OCI-LY1 (cell line): ENCODE results near the gene ELAVL3.

Source experiments
- H2AFZ ChIP-seq: fragments of 200-600 bp; sonication (generic), shearing (Covaris generic); 2 replicates; pipeline ENCODE4 v1.6.0; 2014; ENCODE audit warnings: antibody characterized with exemption, mild to moderate bottlenecking, low read length
- H3F3A ChIP-seq: fragments of 200-600 bp; sonication (generic), shearing (Covaris generic); 2 replicates; pipeline ENCODE4 v1.6.0; 2014; ENCODE audit warnings: mild to moderate bottlenecking, antibody characterized with exemption, low read length, moderate library complexity; ENCODE audit not compliant: insufficient read depth
- H3K27ac ChIP-seq: fragments of 200-600 bp; sonication (generic); 2 replicates; pipeline ENCODE4 v1.5.1; 2014; ENCODE audit warnings: low read length, mixed run types, mild to moderate bottlenecking, low read depth; ENCODE audit not compliant: poor library complexity, severe bottlenecking
- H3K27me3 ChIP-seq: fragments of 200-600 bp; sonication (generic); 2 replicates; pipeline ENCODE4 v1.6.0; 2014; ENCODE audit warnings: antibody characterized with exemption, mild to moderate bottlenecking, low read length, moderate library complexity; ENCODE audit not compliant: insufficient read depth
- H3K36me3 ChIP-seq: fragments of 200-600 bp; sonication (generic); 2 replicates; pipeline ENCODE4 v1.6.1; 2014; ENCODE audit warnings: mild to moderate bottlenecking, antibody characterized with exemption, low read length, moderate library complexity, mixed read lengths; ENCODE audit not compliant: insufficient read depth
- H3K4me1 ChIP-seq: fragments of 200-600 bp; sonication (generic); 2 replicates; pipeline ENCODE4 v1.5.1; 2014; ENCODE audit warnings: mild to moderate bottlenecking, low read length, moderate library complexity; ENCODE audit not compliant: insufficient read depth, severe bottlenecking
- H3K4me2 ChIP-seq: fragments of 200-600 bp; sonication (generic), shearing (Covaris generic); 2 replicates; pipeline ENCODE4 v1.6.1; 2014; ENCODE audit warnings: low read length
- H3K4me3 ChIP-seq: fragments of 200-600 bp; sonication (generic); 2 replicates; pipeline ENCODE4 v1.5.1; 2014; ENCODE audit warnings: low read length, low read depth, mild to moderate bottlenecking, mixed read lengths; ENCODE audit not compliant: poor library complexity, severe bottlenecking
- H3K79me2 ChIP-seq: fragments of 200-600 bp; shearing (Covaris generic); 2 replicates; pipeline ENCODE4 v1.6.1; 2016; ENCODE audit warnings: mixed run types, low read length, mixed read lengths; ENCODE audit not compliant: insufficient read depth
- H3K9ac ChIP-seq: fragments of 200-600 bp; sonication (generic), shearing (Covaris generic); 2 replicates; pipeline ENCODE4 v1.6.1; 2014; ENCODE audit warnings: mild to moderate bottlenecking, low read length, mixed read lengths
- H3K9me2 ChIP-seq: fragments of 200-600 bp; sonication (generic), shearing (Covaris generic); 2 replicates; pipeline ENCODE4 v1.6.1; 2014; ENCODE audit warnings: low read depth, mild to moderate bottlenecking, low read length, mixed read lengths
- H3K9me3 ChIP-seq: fragments of 200-600 bp; shearing (Covaris generic); 2 replicates; pipeline ENCODE4 v1.6.1; 2014; ENCODE audit warnings: low read length, mixed read lengths
- H4K20me1 ChIP-seq: fragments of 200-600 bp; sonication (generic), shearing (Covaris generic); 2 replicates; pipeline ENCODE4 v1.6.0; 2016; ENCODE audit warnings: mild to moderate bottlenecking, low read length; ENCODE audit not compliant: insufficient read depth
- CTCF ChIP-seq: fragments of 200-600 bp; sonication (generic), shearing (Covaris generic); IDR thresholded peaks from 2 replicates; pipeline ENCODE4 v1.5.1; 2017; ENCODE audit warnings: mild to moderate bottlenecking, antibody characterized with exemption, low read length, moderate library complexity, mixed read lengths
- EZH2 ChIP-seq: fragments of 200-600 bp; sonication (generic), shearing (Covaris generic); IDR thresholded peaks from 2 replicates; pipeline ENCODE4 v1.8.0; 2017; ENCODE audit warnings: borderline replicate concordance, mixed run types, mild to moderate bottlenecking, antibody characterized with exemption, low read length, moderate library complexity, mixed read lengths

Gene ELAVL3

GRCh38 chr19:11519138-11519537 is 38.3 kb upstream of the ELAVL3 start:
- H3K27me3 ChIP-seq, result no peaks in the 10 kb centered on the region
- no peaks in the 10 kb centered on the region for H3K9me3 ChIP-seq
- H3K9me2 ChIP-seq, result no peaks in the 10 kb centered on the region
- no peak overlapping the region for H3K4me2 ChIP-seq
- H3F3A ChIP-seq, result no peaks in the 10 kb centered on the region
- H2AFZ ChIP-seq, result no peak overlapping the region
- TF ChIP-seq EZH2 (no peak), CTCF (no peak)
- no peaks in the 10 kb centered on the region for H3K4me1 ChIP-seq
- no peaks in the 10 kb centered on the region for H4K20me1 ChIP-seq
- H3K36me3 ChIP-seq, result peaks cover 18% of the 10 kb centered on the region
- no peak overlapping the region for H3K4me3 ChIP-seq
- no peak overlapping the region for H3K9ac ChIP-seq
- no peak overlapping the region for H3K27ac ChIP-seq
- no peaks in the 10 kb centered on the region for H3K79me2 ChIP-seq

- H3K27ac ChIP-seq, result no peak overlapping the region
- no peaks in the 10 kb centered on the region for H3K4me1 ChIP-seq
- TF ChIP-seq EZH2, result no peak
- no peak for TF ChIP-seq CTCF
- no peaks in the 10 kb centered on the region for H3K27me3 ChIP-seq
- H3K36me3 ChIP-seq, result peaks cover 23% of the 10 kb centered on the region
- H3F3A ChIP-seq, result no peaks in the 10 kb centered on the region
- H3K4me3 ChIP-seq, result no peak overlapping the region
- H3K4me2 ChIP-seq, result no peak overlapping the region
- no peaks in the 10 kb centered on the region for H3K79me2 ChIP-seq
- H4K20me1 ChIP-seq, result no peaks in the 10 kb centered on the region
- H3K9me3 ChIP-seq, result no peaks in the 10 kb centered on the region
- H2AFZ ChIP-seq, result no peak overlapping the region
- no peak overlapping the region for H3K9ac ChIP-seq
- no peaks in the 10 kb centered on the region for H3K9me2 ChIP-seq
Measured at GRCh38 chr19:11513946-11514345, 33.1 kb upstream of the ELAVL3 start.

DNA sequence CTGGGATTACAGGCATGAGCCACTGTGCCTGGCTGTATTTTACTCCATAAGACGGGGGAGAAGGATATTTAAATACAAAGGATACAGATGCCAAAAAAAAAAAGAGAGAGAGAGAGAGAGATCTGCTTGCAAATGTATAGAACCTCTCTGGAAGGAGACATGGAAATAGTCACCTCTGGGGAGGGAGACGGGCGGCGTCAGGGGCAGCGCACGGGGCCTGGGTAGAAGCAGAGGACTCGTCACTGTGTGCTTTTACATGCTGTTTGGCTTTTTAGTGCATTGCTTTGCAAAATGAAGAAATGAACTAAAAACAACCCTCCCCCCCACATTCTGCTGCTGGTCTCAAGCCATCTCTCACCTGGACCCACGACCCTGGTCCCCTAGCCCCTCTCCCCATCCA is 29.6 kb upstream of the ELAVL3 start:
- Histone ChIP-seq H3K79me2 (no peaks in the 10 kb centered on the region), H3K27ac (no peak overlapping the region), H3K4me2 (no peak overlapping the region), H3K9ac (no peak overlapping the region), H2AFZ (no peak overlapping the region), H3K4me1 (peaks cover 20% of the 10 kb centered on the region), H3K4me3 (no peak overlapping the region), H3K9me2 (no peaks in the 10 kb centered on the region), H3K27me3 (no peaks in the 10 kb centered on the region), H4K20me1 (no peaks in the 10 kb centered on the region), H3K9me3 (no peaks in the 10 kb centered on the region), H3F3A (no peaks in the 10 kb centered on the region), H3K36me3 (peaks cover 17% of the 10 kb centered on the region)
- TF ChIP-seq CTCF (no peak), EZH2 (no peak)
